Parathyroid adenoma (tissue), 2 donors: ENCODE data around the gene NUDT14.

ENCODE experiments used
- H2AFZ ChIP-seq: fragments of 300-600 bp; sonication (generic); one replicate; pipeline ENCODE4 v1.7.0; 2017; ENCODE audit warnings: antibody characterized with exemption, mild to moderate bottlenecking
- H3K27ac ChIP-seq: fragments of 300-600 bp; sonication (generic); one replicate; pipeline ENCODE4 v1.7.0; 2017
- H3K27me3 ChIP-seq: fragments of 300-600 bp; sonication (generic); one replicate; pipeline ENCODE4 v1.7.0; 2017; ENCODE audit warnings: low read length; ENCODE audit not compliant: control insufficient read depth, insufficient read depth
- H3K36me3 ChIP-seq: fragments of 300-600 bp; sonication (generic); one replicate; pipeline ENCODE4 v1.7.0; 2017; ENCODE audit warnings: low read length; ENCODE audit not compliant: control insufficient read depth, insufficient read depth
- H3K4me1 ChIP-seq: fragments of 300-600 bp; sonication (generic); one replicate; pipeline ENCODE4 v1.7.0; 2017; ENCODE audit warnings: control low read depth
- H3K4me2 ChIP-seq: fragments of 300-600 bp; sonication (generic); one replicate; pipeline ENCODE4 v1.7.0; 2017; ENCODE audit warnings: low read length
- H3K4me3 ChIP-seq: fragments of 300-600 bp; sonication (generic); one replicate; pipeline ENCODE4 v1.7.0; 2017; ENCODE audit warnings: low read depth, low read length
- H3K79me2 ChIP-seq: fragments of 300-600 bp; sonication (generic); one replicate; pipeline ENCODE4 v1.7.0; 2017; ENCODE audit warnings: control low read depth
- H3K9ac ChIP-seq: fragments of 300-600 bp; sonication (generic); one replicate; pipeline ENCODE4 v1.7.0; 2017; ENCODE audit warnings: mild to moderate bottlenecking
- H3K9me3 ChIP-seq: fragments of 300-600 bp; sonication (generic); one replicate; pipeline ENCODE4 v1.7.0; 2017; ENCODE audit warnings: low read length; ENCODE audit not compliant: control insufficient read depth
- TF ChIP-seq, protein P1 (sequence below): fragments of 300-600 bp; sonication (generic); IDR thresholded peaks from one replicate; pipeline ENCODE4 v1.7.0; 2017; ENCODE audit warnings: antibody characterized with exemption, mild to moderate bottlenecking
- donor health status: primary hyperparathyroidism.

Gene NUDT14

GRCh38 chr14:105177082-105177481, 4.0 kb downstream of the NUDT14 start:
- H3K27ac ChIP-seq, result no peak overlapping the region
- H3K4me2 ChIP-seq, result no peak overlapping the region
- no peak overlapping the region for H3K4me3 ChIP-seq
- no peak overlapping the region for H2AFZ ChIP-seq
- TF ChIP-seq, protein P1, sequence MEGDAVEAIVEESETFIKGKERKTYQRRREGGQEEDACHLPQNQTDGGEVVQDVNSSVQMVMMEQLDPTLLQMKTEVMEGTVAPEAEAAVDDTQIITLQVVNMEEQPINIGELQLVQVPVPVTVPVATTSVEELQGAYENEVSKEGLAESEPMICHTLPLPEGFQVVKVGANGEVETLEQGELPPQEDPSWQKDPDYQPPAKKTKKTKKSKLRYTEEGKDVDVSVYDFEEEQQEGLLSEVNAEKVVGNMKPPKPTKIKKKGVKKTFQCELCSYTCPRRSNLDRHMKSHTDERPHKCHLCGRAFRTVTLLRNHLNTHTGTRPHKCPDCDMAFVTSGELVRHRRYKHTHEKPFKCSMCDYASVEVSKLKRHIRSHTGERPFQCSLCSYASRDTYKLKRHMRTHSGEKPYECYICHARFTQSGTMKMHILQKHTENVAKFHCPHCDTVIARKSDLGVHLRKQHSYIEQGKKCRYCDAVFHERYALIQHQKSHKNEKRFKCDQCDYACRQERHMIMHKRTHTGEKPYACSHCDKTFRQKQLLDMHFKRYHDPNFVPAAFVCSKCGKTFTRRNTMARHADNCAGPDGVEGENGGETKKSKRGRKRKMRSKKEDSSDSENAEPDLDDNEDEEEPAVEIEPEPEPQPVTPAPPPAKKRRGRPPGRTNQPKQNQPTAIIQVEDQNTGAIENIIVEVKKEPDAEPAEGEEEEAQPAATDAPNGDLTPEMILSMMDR, result no peak
- no peak overlapping the region for H3K9ac ChIP-seq
- no peaks in the 10 kb centered on the region for H3K9me3 ChIP-seq
- H3K79me2 ChIP-seq, result no peaks in the 10 kb centered on the region
- H3K4me1 ChIP-seq, result peaks cover 7% of the 10 kb centered on the region
- no peaks in the 10 kb centered on the region for H3K36me3 ChIP-seq
- H3K27me3 ChIP-seq, result no peaks in the 10 kb centered on the region

GRCh38 chr14:105176513-105176912, 4.6 kb downstream of the NUDT14 start:
- Histone ChIP-seq H3K4me2 (no peak overlapping the region), H3K79me2 (no peaks in the 10 kb centered on the region), H2AFZ (no peak overlapping the region), H3K27me3 (no peaks in the 10 kb centered on the region), H3K4me3 (no peak overlapping the region), H3K27ac (no peak overlapping the region), H3K9ac (no peak overlapping the region), H3K9me3 (no peaks in the 10 kb centered on the region), H3K4me1 (peaks cover 7% of the 10 kb centered on the region), H3K36me3 (no peaks in the 10 kb centered on the region)
- TF ChIP-seq, protein P1, result no peak

DNA sequence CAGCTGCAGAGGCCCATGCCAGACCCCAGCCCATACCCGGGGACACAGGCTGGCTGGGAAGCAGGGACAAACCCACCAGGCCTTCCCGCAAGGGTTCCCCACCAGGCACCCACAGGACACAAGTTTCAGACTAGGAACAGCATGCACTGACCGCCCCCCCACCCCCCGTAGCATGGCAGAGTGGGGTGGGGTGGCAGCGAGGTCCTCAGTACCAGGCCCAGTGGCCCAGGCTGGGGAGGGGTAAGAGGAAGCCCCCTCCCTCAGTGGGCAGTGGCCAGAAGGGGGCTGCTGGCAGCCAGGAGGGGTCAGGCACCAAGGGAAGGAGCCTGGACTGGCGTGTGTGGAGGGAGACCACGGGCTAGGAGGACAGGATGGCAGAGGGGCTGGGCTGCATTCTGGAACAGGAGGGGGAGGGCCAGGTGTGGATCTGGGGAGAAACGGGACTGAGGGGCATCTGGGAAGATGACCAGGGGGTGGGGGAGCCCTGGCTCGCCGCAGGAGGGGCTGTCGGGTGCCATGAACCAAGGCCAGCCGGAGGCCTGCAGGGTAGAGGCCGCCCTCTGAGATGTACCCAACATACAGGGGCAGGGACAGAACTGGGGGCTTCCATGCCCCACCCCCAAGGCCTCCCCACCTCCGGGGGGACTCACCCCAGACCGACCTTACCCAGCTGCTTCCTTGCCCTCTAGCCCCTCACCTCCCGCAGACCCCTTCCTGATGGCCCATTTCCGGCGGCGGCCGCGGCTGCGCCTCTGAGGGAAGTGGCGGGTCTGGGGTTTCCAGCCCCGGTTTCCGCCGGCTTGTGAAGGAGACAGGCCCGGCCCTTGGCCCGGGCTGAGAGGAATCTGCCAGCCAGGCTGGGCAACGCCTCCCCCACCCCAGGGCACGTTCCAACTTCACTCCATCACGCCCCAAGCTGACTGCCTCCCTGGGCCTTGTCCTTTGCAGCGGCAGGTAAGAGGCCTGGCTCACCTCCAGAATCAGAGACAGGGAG, 6.9 kb downstream of the NUDT14 start:
- Histone ChIP-seq H2AFZ (no peak overlapping the region), H3K4me1 (peaks cover 11% of the 10 kb centered on the region), H3K79me2 (no peaks in the 10 kb centered on the region), H3K27me3 (no peaks in the 10 kb centered on the region), H3K9ac (no peak overlapping the region), H3K36me3 (no peaks in the 10 kb centered on the region), H3K27ac (no peak overlapping the region), H3K9me3 (no peaks in the 10 kb centered on the region), H3K4me2 (no peak overlapping the region), H3K4me3 (no peak overlapping the region)
- TF ChIP-seq, protein P1, result no peak

- Histone ChIP-seq H3K79me2 (no peaks in the 10 kb centered on the region), H3K9ac (no peak overlapping the region), H2AFZ (no peak overlapping the region), H3K9me3 (no peaks in the 10 kb centered on the region), H3K27me3 (no peaks in the 10 kb centered on the region), H3K4me3 (no peak overlapping the region), H3K4me2 (no peak overlapping the region), H3K27ac (no peak overlapping the region), H3K4me1 (peaks cover 12% of the 10 kb centered on the region), H3K36me3 (no peaks in the 10 kb centered on the region)
- TF ChIP-seq, protein P1, result no peak
These were observed 8.0 kb downstream of the NUDT14 start for GRCh38 chr14:105173145-105173544.
